ENCODE measurements around the gene BLTP1. TPM values are rescaled to one million over a fixed set of nuclear protein-coding genes. Genes with fewer than 3 reads are reported as not detected.
A peak's percentile ranks its signal among the peaks of the same experiment; 100 is the strongest.
"Not testable (repeated sequence)": the region's sequence is repeated elsewhere in the genome, so short reads cannot be mapped to it uniquely, and the experiment has no call there.

The BLTP1 gene, protein sequence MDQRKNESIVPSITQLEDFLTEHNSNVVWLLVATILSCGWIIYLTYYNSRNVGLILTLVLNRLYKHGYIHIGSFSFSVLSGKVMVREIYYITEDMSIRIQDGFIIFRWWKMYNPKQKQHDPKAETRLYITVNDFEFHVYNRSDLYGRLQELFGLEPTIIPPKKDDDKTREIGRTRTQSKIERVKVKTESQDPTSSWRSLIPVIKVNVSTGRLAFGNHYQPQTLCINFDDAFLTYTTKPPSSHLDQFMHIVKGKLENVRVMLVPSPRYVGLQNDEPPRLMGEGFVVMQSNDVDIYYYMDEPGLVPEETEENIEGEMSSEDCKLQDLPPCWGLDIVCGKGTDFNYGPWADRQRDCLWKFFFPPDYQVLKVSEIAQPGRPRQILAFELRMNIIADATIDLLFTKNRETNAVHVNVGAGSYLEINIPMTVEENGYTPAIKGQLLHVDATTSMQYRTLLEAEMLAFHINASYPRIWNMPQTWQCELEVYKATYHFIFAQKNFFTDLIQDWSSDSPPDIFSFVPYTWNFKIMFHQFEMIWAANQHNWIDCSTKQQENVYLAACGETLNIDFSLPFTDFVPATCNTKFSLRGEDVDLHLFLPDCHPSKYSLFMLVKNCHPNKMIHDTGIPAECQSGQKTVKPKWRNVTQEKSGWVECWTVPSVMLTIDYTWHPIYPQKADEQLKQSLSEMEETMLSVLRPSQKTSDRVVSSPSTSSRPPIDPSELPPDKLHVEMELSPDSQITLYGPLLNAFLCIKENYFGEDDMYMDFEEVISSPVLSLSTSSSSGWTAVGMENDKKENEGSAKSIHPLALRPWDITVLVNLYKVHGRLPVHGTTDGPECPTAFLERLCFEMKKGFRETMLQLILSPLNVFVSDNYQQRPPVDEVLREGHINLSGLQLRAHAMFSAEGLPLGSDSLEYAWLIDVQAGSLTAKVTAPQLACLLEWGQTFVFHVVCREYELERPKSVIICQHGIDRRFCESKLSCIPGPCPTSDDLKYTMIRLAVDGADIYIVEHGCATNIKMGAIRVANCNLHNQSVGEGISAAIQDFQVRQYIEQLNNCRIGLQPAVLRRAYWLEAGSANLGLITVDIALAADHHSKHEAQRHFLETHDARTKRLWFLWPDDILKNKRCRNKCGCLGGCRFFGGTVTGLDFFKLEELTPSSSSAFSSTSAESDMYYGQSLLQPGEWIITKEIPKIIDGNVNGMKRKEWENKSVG (N-terminal part only)
- 100 to 1,000 TPM in 1 of 2 donors, 10 to 100 TPM in 1; 53.6 to 116 TPM for total RNA-seq

DNA sequence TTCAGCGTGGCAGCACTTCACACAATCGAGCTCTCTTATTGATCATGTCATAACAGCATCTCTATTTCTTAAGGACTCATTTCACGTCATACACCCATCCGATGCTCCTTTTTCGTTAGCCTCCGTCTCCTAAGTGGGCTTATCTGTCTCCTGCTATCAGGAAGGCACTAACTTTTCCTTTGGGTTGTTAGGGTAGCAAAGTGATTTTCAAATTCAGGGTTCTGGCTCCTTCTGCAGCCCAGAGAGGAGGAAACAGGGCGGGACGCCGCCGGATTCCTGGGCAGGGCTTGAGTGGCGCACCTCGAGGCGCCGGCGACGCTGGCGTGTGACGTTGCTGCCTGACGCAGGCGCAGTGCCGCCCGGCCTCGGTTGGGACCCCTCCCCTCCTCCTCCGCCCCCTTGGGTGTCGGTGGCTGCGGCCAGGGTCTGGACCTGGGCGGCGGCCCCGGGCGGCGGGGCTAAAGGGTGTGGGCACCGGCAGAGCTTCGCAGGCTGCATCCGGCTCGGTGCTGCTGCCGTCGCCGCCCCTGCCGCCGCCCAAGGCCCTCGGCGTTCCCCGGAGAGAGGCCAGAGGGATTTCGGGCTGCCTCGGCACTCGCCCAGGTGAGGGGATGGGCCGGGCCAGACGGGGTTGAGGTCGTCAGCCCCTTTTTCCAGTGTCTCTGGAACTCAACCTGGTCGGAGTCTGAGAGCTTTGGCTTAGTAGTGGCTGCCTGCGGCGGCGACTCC is at the start of gene BLTP1:
Gene BLTP1 (plus strand): TSS at position 350 of the 729 bp plus-strand sequence. CDS start 18,317 bp downstream, outside the sequence.
- Histone ChIP-seq H3K36me3 (no peaks in the 10 kb centered on the region), H3K4me3 (peak within 1 kb of the TSS; percentile 95 to 99), H3K27ac (peak within 1 kb of the TSS; percentile 90 to 91), H3K4me1 (replicated peaks) (no peaks in the 10 kb centered on the region), H3K9me3 (no peaks in the 10 kb centered on the region), H3K27me3 (replicated peaks; ENCODE audit: insufficient read depth) (no peaks in the 10 kb centered on the region)
- DNase-seq (ENCODE audit: low spot score) = peak; percentile 83
- intact Hi-C loops (cut with DNase I) = no loop called here
- peak; percentile 57 for TF ChIP-seq POLR2A (IDR thresholded peaks at IDR 0.05)
- TF ChIP-seq, protein P1, sequence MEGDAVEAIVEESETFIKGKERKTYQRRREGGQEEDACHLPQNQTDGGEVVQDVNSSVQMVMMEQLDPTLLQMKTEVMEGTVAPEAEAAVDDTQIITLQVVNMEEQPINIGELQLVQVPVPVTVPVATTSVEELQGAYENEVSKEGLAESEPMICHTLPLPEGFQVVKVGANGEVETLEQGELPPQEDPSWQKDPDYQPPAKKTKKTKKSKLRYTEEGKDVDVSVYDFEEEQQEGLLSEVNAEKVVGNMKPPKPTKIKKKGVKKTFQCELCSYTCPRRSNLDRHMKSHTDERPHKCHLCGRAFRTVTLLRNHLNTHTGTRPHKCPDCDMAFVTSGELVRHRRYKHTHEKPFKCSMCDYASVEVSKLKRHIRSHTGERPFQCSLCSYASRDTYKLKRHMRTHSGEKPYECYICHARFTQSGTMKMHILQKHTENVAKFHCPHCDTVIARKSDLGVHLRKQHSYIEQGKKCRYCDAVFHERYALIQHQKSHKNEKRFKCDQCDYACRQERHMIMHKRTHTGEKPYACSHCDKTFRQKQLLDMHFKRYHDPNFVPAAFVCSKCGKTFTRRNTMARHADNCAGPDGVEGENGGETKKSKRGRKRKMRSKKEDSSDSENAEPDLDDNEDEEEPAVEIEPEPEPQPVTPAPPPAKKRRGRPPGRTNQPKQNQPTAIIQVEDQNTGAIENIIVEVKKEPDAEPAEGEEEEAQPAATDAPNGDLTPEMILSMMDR (IDR thresholded peaks at IDR 0.05) = peak in 2 of 4 experiments; percentile 8 to 10
- peak; percentile 92 for TF ChIP-seq POLR2AphosphoS5 (IDR thresholded peaks at IDR 0.05)
- WGBS = under 1% methylated on average over 37 of the region's 53 CpGs

- Histone ChIP-seq H3K4me3 (no peak overlapping the region), H3K36me3 (no peaks in the 10 kb centered on the region), H3K27me3 (replicated peaks; ENCODE audit: insufficient read depth) (no peaks in the 10 kb centered on the region), H3K4me1 (replicated peaks) (no peaks in the 10 kb centered on the region), H3K27ac (no peak overlapping the region), H3K9me3 (no peaks in the 10 kb centered on the region)
- no peak for TF ChIP-seq POLR2AphosphoS5 (IDR thresholded peaks at IDR 0.05)
- TF ChIP-seq, protein P1 (IDR thresholded peaks at IDR 0.05) = no peak
- DNase-seq (ENCODE audit: low spot score) = no peak
- intact Hi-C loops (cut with DNase I) = no loop called here
Observed at GRCh38 chr4:122104184-122104583, 47.9 kb upstream of the BLTP1 start.

GRCh38 chr4:122107680-122108079 is 44.5 kb upstream of the BLTP1 start:
- TF ChIP-seq POLR2AphosphoS5 (IDR thresholded peaks at IDR 0.05) (no peak), POLR2A (IDR thresholded peaks at IDR 0.05) (no peak)
- TF ChIP-seq, protein P1 (IDR thresholded peaks at IDR 0.05) = no peak
- no peaks in the 10 kb centered on the region for H3K27me3 ChIP-seq (replicated peaks; ENCODE audit: insufficient read depth)
- 54% methylated on average over 2 of the region's 2 CpGs for WGBS
- intact Hi-C loops (cut with DNase I) = no loop called here
- no peak for DNase-seq (ENCODE audit: low spot score)
- H3K9me3 ChIP-seq = no peaks in the 10 kb centered on the region
- no peak overlapping the region for H3K4me3 ChIP-seq
- H3K36me3 ChIP-seq = no peaks in the 10 kb centered on the region
- no peak overlapping the region for H3K27ac ChIP-seq
- H3K4me1 ChIP-seq (replicated peaks) = no peaks in the 10 kb centered on the region

DNA sequence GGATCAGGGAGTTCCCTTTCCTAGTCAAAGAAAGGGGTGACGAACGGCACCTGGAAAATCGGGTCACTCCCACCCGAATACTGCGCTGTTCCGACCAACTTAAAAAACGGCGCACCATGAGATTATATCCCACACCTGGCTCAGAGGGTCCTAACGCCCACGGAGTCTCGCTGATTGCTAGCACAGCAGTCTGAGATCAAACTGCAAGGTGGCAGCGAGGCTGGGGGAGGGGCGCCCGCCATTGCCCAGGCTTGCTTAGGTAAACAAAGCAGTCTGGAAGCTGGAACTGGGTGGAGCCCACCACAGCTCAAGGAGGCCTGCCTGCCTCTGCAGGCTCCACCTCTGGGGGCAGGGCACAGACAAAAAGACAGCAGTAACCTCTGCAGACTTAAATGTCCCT is 41.8 kb upstream of the BLTP1 start:
- H3K4me3 ChIP-seq; H3K36me3 ChIP-seq; intact Hi-C loops (cut with DNase I); H3K27ac ChIP-seq; DNase-seq (ENCODE audit: low spot score); H3K27me3 ChIP-seq (replicated peaks; ENCODE audit: insufficient read depth); H3K4me1 ChIP-seq (replicated peaks); H3K9me3 ChIP-seq: not testable (repeated sequence)
- WGBS = 79% methylated on average over 14 of the region's 14 CpGs
